Common myeloid progenitor, CD34-positive (primary cell): Measurements from ENCODE around the gene NAXD.

ENCODE experiments used
- CTCF ChIA-PET: fragments of 350-600 bp; sonication (Branson Sonifier 250); formaldehyde crosslinking; loops from one replicate; lab custom pipeline; 2021; ENCODE audit warnings: antibody characterized with exemption; lab: Charles Lee
- POLR2A ChIA-PET: fragments of 350-600 bp; sonication (Branson Sonifier 250); formaldehyde crosslinking; loops from one replicate; lab custom pipeline; 2021; ENCODE audit warnings: antibody characterized with exemption; lab: Charles Lee
- DNase-seq, 3 donors: peaks; one replicate each; pipeline versions ENCODE4 v3.0.0 to v3.0.0-alpha.2; 2013
- H3K27ac ChIP-seq, 2 experiments: 1 replicate in 1 of 2; 2 replicates in 1 of 2; pipeline ENCODE4 v1.7.0; 2013; ENCODE audit warnings: inconsistent platforms in 2 of 2, low read length in 2 of 2, mild to moderate bottlenecking in 2 of 2, low read depth in 1 of 2, moderate library complexity in 1 of 2; ENCODE audit not compliant: severe bottlenecking in 2 of 2, insufficient read depth in 1 of 2, poor library complexity in 1 of 2
- H3K27me3 ChIP-seq, 5 experiments: replicated peaks in 2 of 5; 1 replicate in 3 of 5; 2 replicates in 2 of 5; pipeline versions ENCODE4 v1.6.1 to v1.7.0; 2013; ENCODE audit warnings: low read length in 4 of 5, mild to moderate bottlenecking in 2 of 5, moderate library complexity in 2 of 5, inconsistent platforms in 1 of 5; ENCODE audit not compliant: insufficient read depth in 5 of 5, control insufficient read depth in 4 of 5
- H3K36me3 ChIP-seq, 4 experiments: 1 replicate in 2 of 4; 2 replicates in 2 of 4; pipeline versions ENCODE4 v1.6.1 to v1.7.0; 2013; ENCODE audit warnings: low read length in 3 of 4, control low read depth in 1 of 4, mild to moderate bottlenecking in 1 of 4; ENCODE audit not compliant: control insufficient read depth in 4 of 4, insufficient read depth in 4 of 4
- H3K4me1 ChIP-seq, 4 experiments: 1 replicate in 3 of 4; 2 replicates in 1 of 4; pipeline versions ENCODE4 v1.6.1 to v1.7.1; 2013; ENCODE audit warnings: low read length in 3 of 4, mild to moderate bottlenecking in 3 of 4, control low read depth in 1 of 4, inconsistent platforms in 1 of 4, moderate library complexity in 1 of 4; ENCODE audit not compliant: control insufficient read depth in 4 of 4, insufficient read depth in 4 of 4; ENCODE audit errors: control extremely low read depth in 1 of 4
- H3K4me3 ChIP-seq, 7 experiments: 1 replicate in 4 of 7; 2 replicates in 3 of 7; pipeline versions ENCODE4 v1.5.1 to v1.7.0; 2013; ENCODE audit warnings: mild to moderate bottlenecking in 7 of 7, low read length in 6 of 7, moderate library complexity in 6 of 7, inconsistent platforms in 2 of 7, low read depth in 2 of 7, control low read depth in 1 of 7; ENCODE audit not compliant: insufficient read depth in 4 of 7, control insufficient read depth in 1 of 7; ENCODE audit errors: extremely low read depth in 1 of 7
- H3K9me3 ChIP-seq, 5 experiments: 1 replicate in 4 of 5; 2 replicates in 1 of 5; pipeline versions ENCODE4 v1.6.1 to v1.7.1; 2013; ENCODE audit warnings: low read length in 4 of 5, mild to moderate bottlenecking in 2 of 5, inconsistent platforms in 1 of 5, low read depth in 1 of 5, moderate library complexity in 1 of 5; ENCODE audit not compliant: control insufficient read depth in 4 of 5, insufficient read depth in 2 of 5; ENCODE audit errors: control extremely low read depth in 1 of 5
- WGBS: methylation state at CpG from one replicate; pipeline ENCODE4 v1.1.5; 2013; ENCODE audit not compliant: insufficient coverage; 5-methylcytosine and 5-hydroxymethylcytosine counted together

The NAXD gene

GRCh38 chr13:110572778-110573118 lies 42.6 kb upstream of the NAXD start:
- Histone ChIP-seq H3K4me1 (peaks cover 2 to 22% (median 14%) of the 10 kb centered on the region in 4 experiments), H3K9me3 (no peaks in the 10 kb centered on the region), H3K27me3 (peaks cover 0 to 29% (median 16%) of the 10 kb centered on the region in 5 experiments), H3K4me3 (no peak overlapping the region), H3K27ac (no peak overlapping the region), H3K36me3 (no peaks in the 10 kb centered on the region)
- no CpG with 5 or more reads among the region's 2 CpGs for WGBS
- POLR2A ChIA-PET, result no interaction called here
- CTCF ChIA-PET, result no interaction called here
- DNase-seq, result no peak

GRCh38 chr13:110574161-110574560 lies 41.2 kb upstream of the NAXD start:
- H3K4me3 ChIP-seq, result no peak overlapping the region
- DNase-seq, result no peak
- 92% methylated on average over 8 of the region's 9 CpGs for WGBS
- ChIA-PET CTCF (interaction anchor here (1.4 kb wide), 1 partner anchor 119 kb away, joined by 4 read pairs; no protein-coding TSS in a partner anchor), POLR2A (no interaction called here)
- no peaks in the 10 kb centered on the region for H3K36me3 ChIP-seq
- H3K4me1 ChIP-seq, result peaks cover 2 to 22% (median 14%) of the 10 kb centered on the region in 4 experiments
- no peak overlapping the region for H3K27ac ChIP-seq
- H3K9me3 ChIP-seq, result no peaks in the 10 kb centered on the region
- H3K27me3 ChIP-seq, result peaks cover 0 to 29% (median 16%) of the 10 kb centered on the region in 5 experiments

GRCh38 chr13:110575322-110576069 lies 39.8 kb upstream of the NAXD start:
- CTCF ChIA-PET, result interaction anchor here (1.3 to 1.4 kb wide), 3 partner anchors 9 to 120 kb away, joined by 3 to 6 read pairs (median 4); no protein-coding TSS in a partner anchor
- 15% methylated on average over 11 of the region's 15 CpGs for WGBS

GRCh38 chr13:110576070-110576394 lies 39.3 kb upstream of the NAXD start:
- WGBS, result 23% methylated on average over 7 of the region's 7 CpGs
- peaks cover 0 to 29% (median 16%) of the 10 kb centered on the region in 5 experiments for H3K27me3 ChIP-seq
- CTCF ChIA-PET, result interaction anchor here (1.3 to 1.4 kb wide), 2 partner anchors 9 to 20 kb away, joined by 3 to 6 read pairs; no protein-coding TSS in a partner anchor

More at GRCh38 chr13:110575322-110576069, 39.8 kb upstream of the NAXD start:
- H3K4me3 ChIP-seq, result peak overlapping the region in 1 of 7 experiments; percentile 39
- peaks cover 2 to 30% (median 14%) of the 10 kb centered on the region in 4 experiments for H3K4me1 ChIP-seq
- POLR2A ChIA-PET, result no interaction called here
- H3K36me3 ChIP-seq, result no peaks in the 10 kb centered on the region
- peaks cover 0 to 29% (median 16%) of the 10 kb centered on the region in 5 experiments for H3K27me3 ChIP-seq
- H3K9me3 ChIP-seq, result no peaks in the 10 kb centered on the region
- H3K27ac ChIP-seq, result no peak overlapping the region
- DNase-seq, result peak; percentile 64 to 85 (median 83)

DNA sequence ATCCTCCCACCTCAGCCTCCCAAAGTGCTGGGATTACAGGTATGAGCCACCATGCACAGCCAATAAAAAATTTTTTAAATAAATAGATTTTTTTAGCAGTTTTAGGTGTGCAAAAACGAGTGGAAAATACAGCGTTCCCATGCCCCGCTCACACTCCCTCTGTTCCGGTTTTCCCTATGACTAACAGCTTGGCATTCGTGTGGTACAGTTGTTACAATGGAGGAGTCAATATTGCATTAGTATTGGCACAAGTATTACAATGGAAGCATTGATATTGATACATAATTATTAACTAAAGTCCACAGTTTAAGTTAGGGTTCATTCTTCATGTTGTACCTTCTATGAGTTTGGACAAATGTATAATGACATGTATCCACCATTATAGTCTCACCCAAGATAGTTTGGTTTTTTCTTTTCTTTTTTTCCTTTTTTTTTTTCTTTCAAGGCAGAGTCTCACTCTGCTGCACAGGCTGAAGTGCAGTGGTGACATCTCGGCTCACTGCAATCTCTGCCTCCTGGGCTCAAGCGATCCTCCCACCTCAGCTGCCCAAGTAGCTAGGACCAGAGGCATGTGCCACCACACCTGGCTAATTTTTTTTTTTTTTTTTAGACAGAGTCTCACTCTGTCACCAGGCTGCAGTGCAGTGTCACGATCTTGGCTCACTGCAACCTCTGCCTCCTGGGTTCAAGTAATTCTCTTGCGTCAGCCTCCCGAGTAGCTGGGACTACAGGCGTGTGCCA lies 38.4 kb upstream of the NAXD start:
- peaks cover 0 to 29% (median 16%) of the 10 kb centered on the region in 5 experiments for H3K27me3 ChIP-seq
- CTCF ChIA-PET, result interaction anchor here (1.3 to 1.4 kb wide), 2 partner anchors 10 to 19 kb away, joined by 3 to 6 read pairs; no protein-coding TSS in a partner anchor

More at GRCh38 chr13:110576070-110576394, 39.3 kb upstream of the NAXD start:
- peaks cover 2 to 30% (median 14%) of the 10 kb centered on the region in 4 experiments for H3K4me1 ChIP-seq
- peak overlapping the region in 1 of 7 experiments; percentile 39 for H3K4me3 ChIP-seq
- no peak for DNase-seq
- POLR2A ChIA-PET, result no interaction called here
- H3K36me3 ChIP-seq, result no peaks in the 10 kb centered on the region
- no peak overlapping the region for H3K27ac ChIP-seq
- H3K9me3 ChIP-seq, result no peaks in the 10 kb centered on the region

GRCh38 chr13:110578363-110578762 lies 37.0 kb upstream of the NAXD start:
- ChIA-PET POLR2A (no interaction called here), CTCF (no interaction called here)
- no peak overlapping the region for H3K4me3 ChIP-seq
- no peaks in the 10 kb centered on the region for H3K36me3 ChIP-seq
- H3K27me3 ChIP-seq, result peaks cover 0 to 17% (median 12%) of the 10 kb centered on the region in 5 experiments
- H3K27ac ChIP-seq, result no peak overlapping the region
- no peaks in the 10 kb centered on the region for H3K9me3 ChIP-seq
- WGBS, result 94% methylated on average over 7 of the region's 10 CpGs
- H3K4me1 ChIP-seq, result peaks cover 2 to 26% (median 14%) of the 10 kb centered on the region in 4 experiments
- DNase-seq, result no peak

More for the DNA sequence above, 38.4 kb upstream of the NAXD start:
- H3K27ac ChIP-seq, result no peak overlapping the region
- H3K4me1 ChIP-seq, result peaks cover 2 to 30% (median 14%) of the 10 kb centered on the region in 4 experiments
- POLR2A ChIA-PET, result interaction anchor here (0.6 kb wide), 1 partner anchor 26 kb away, joined by 4 read pairs; no protein-coding TSS in a partner anchor
- no peaks in the 10 kb centered on the region for H3K36me3 ChIP-seq
- no peaks in the 10 kb centered on the region for H3K9me3 ChIP-seq
- no peak overlapping the region for H3K4me3 ChIP-seq
- no peak for DNase-seq
- WGBS, result 95% methylated on average over 6 of the region's 11 CpGs
